ENCODE data around the gene POU2F2. TPM values are rescaled to one million over a fixed set of nuclear protein-coding genes. Genes with fewer than 3 reads are reported as not detected.

Gene POU2F2
- total RNA-seq, 1 experiment from 2014 or later = 2.4 TPM

- CTCF ChIA-PET = no interaction called here
- no peak overlapping the region for H3K27ac ChIP-seq (ENCODE audit: low read length)
Measured at GRCh38 chr19:42166316-42166715, 34.1 kb upstream of the POU2F2 start.

GRCh38 chr19:42165146-42165545 lies 32.9 kb upstream of the POU2F2 start:
- Histone ChIP-seq H2AFZ (ENCODE audit: low read length) (no peak overlapping the region), H3K9me3 (ENCODE audit: low read length) (no peaks in the 10 kb centered on the region), H3K9me2 (replicated peaks; ENCODE audit: low read length) (no peaks in the 10 kb centered on the region), H3K9ac (ENCODE audit: low read length) (no peak overlapping the region), H3K27me3 (ENCODE audit: low read length) (no peaks in the 10 kb centered on the region), H4K20me1 (ENCODE audit: low read length) (no peaks in the 10 kb centered on the region), H3K79me2 (ENCODE audit: low read length) (no peaks in the 10 kb centered on the region), H3K4me3 (ENCODE audit: low read length) (no peak overlapping the region), H3F3A (ENCODE audit: low read length, unreplicated experiment) (no peaks in the 10 kb centered on the region), H3K27ac (ENCODE audit: low read length) (no peak overlapping the region), H3K4me2 (ENCODE audit: low read length) (no peak overlapping the region), H3K4me1 (ENCODE audit: insufficient read depth, low read length) (0 out of 2 replicates have a peak, but pooled peaks cover 9% of the 10 kb centered on the region), H3K36me3 (ENCODE audit: low read depth, low read length) (no peaks in the 10 kb centered on the region)
- ChIA-PET CTCF (interaction anchor here (0.6 kb wide), 2 partner anchors 15 to 130 kb away, joined by 3 to 9 read pairs; no protein-coding TSS in a partner anchor), POLR2A (ENCODE audit: unreplicated experiment) (no interaction called here)
- intact Hi-C loops (cut with micrococcal nuclease) = no loop called here
- ATAC-seq = no peak
- no TSS peak for BruUV-seq (replicated peaks)
- DNase-seq = no peak
- TF ChIP-seq, protein P1, sequence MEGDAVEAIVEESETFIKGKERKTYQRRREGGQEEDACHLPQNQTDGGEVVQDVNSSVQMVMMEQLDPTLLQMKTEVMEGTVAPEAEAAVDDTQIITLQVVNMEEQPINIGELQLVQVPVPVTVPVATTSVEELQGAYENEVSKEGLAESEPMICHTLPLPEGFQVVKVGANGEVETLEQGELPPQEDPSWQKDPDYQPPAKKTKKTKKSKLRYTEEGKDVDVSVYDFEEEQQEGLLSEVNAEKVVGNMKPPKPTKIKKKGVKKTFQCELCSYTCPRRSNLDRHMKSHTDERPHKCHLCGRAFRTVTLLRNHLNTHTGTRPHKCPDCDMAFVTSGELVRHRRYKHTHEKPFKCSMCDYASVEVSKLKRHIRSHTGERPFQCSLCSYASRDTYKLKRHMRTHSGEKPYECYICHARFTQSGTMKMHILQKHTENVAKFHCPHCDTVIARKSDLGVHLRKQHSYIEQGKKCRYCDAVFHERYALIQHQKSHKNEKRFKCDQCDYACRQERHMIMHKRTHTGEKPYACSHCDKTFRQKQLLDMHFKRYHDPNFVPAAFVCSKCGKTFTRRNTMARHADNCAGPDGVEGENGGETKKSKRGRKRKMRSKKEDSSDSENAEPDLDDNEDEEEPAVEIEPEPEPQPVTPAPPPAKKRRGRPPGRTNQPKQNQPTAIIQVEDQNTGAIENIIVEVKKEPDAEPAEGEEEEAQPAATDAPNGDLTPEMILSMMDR (conservative IDR thresholded peaks at IDR 0.05; ENCODE audit: low read depth, low read length) = no peak
- TF ChIP-seq EZH2phosphoT487 (IDR thresholded peaks at IDR 0.05; ENCODE audit: borderline replicate concordance, low read length) (no peak), EZH2 (IDR thresholded peaks at IDR 0.05; ENCODE audit: low read length, unreplicated experiment) (no peak)

More at GRCh38 chr19:42166316-42166715, 34.1 kb upstream of the POU2F2 start:
- no peaks in the 10 kb centered on the region for H4K20me1 ChIP-seq (ENCODE audit: low read length)
- no peaks in the 10 kb centered on the region for H3K27me3 ChIP-seq (ENCODE audit: low read length)
- no peaks in the 10 kb centered on the region for H3K9me2 ChIP-seq (replicated peaks; ENCODE audit: low read length)
- no peaks in the 10 kb centered on the region for H3K79me2 ChIP-seq (ENCODE audit: low read length)
- no TSS peak for BruUV-seq (replicated peaks)
- H2AFZ ChIP-seq (ENCODE audit: low read length) = no peak overlapping the region
- peak; percentile 36 for DNase-seq
- no peak overlapping the region for H3K4me2 ChIP-seq (ENCODE audit: low read length)
- POLR2A ChIA-PET (ENCODE audit: unreplicated experiment) = no interaction called here
- no peaks in the 10 kb centered on the region for H3K36me3 ChIP-seq (ENCODE audit: low read depth, low read length)
- no peaks in the 10 kb centered on the region for H3K9me3 ChIP-seq (ENCODE audit: low read length)
- TF ChIP-seq, protein P1 (conservative IDR thresholded peaks at IDR 0.05; ENCODE audit: low read depth, low read length) = no peak
- TF ChIP-seq EZH2phosphoT487 (IDR thresholded peaks at IDR 0.05; ENCODE audit: borderline replicate concordance, low read length) (no peak), EZH2 (IDR thresholded peaks at IDR 0.05; ENCODE audit: low read length, unreplicated experiment) (no peak)
- no peak overlapping the region for H3K4me3 ChIP-seq (ENCODE audit: low read length)
- no peaks in the 10 kb centered on the region for H3F3A ChIP-seq (ENCODE audit: low read length, unreplicated experiment)
- peaks cover 11% of the 10 kb centered on the region for H3K4me1 ChIP-seq (ENCODE audit: insufficient read depth, low read length)
- intact Hi-C loops (cut with micrococcal nuclease) = no loop called here
- H3K9ac ChIP-seq (ENCODE audit: low read length) = no peak overlapping the region
- ATAC-seq = peak; percentile 46

DNA sequence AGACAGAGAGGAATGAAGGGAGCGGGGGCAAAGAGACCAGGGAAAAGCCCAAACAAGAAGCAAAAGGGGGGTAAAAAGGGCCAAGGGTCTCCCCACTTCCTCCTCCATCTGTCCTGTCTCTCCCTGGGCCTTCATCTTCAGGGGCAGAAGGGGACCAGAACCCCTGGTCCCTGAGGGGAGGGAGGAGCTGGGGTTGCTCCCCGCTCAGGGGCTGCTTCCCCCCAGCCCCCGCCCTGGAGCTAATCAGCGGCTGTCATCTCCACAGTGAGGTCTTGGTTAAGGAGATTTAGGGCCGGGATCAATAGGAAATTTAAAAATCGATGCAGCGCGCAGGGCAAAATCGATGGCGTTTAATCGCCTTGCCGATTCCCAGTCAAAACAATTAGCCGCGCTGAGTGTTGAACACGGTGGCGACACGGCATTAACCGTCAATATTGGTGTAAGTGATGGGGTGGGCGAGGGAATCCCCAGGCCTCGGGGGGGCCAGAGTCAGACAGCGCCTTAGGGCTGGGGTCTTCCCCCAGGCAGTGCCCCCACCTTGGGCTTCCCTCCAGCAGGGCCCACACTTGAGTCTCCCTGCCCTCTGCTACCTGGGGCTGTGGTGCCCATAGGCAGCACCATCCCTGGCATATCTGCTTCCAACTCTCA lies 29.5 kb upstream of the POU2F2 start:
- ATAC-seq = no peak
- no peak for DNase-seq
- no peaks in the 10 kb centered on the region for H3K27me3 ChIP-seq (ENCODE audit: low read length)
- H3F3A ChIP-seq (ENCODE audit: low read length, unreplicated experiment) = no peaks in the 10 kb centered on the region
- no peaks in the 10 kb centered on the region for H4K20me1 ChIP-seq (ENCODE audit: low read length)
- no peak overlapping the region for H2AFZ ChIP-seq (ENCODE audit: low read length)
- BruUV-seq (replicated peaks) = no TSS peak
- H3K9me2 ChIP-seq (replicated peaks; ENCODE audit: low read length) = no peaks in the 10 kb centered on the region
- H3K79me2 ChIP-seq (ENCODE audit: low read length) = no peaks in the 10 kb centered on the region
- ChIA-PET CTCF (no interaction called here), POLR2A (ENCODE audit: unreplicated experiment) (no interaction called here)
- intact Hi-C loops (cut with micrococcal nuclease) = no loop called here
- 0 out of 2 replicates have a peak, but pooled peaks cover 9% of the 10 kb centered on the region for H3K4me1 ChIP-seq (ENCODE audit: insufficient read depth, low read length)
- no peak overlapping the region for H3K4me3 ChIP-seq (ENCODE audit: low read length)
- H3K9me3 ChIP-seq (ENCODE audit: low read length) = no peaks in the 10 kb centered on the region
- H3K27ac ChIP-seq (ENCODE audit: low read length) = no peak overlapping the region
- no peaks in the 10 kb centered on the region for H3K36me3 ChIP-seq (ENCODE audit: low read depth, low read length)
- H3K9ac ChIP-seq (ENCODE audit: low read length) = no peak overlapping the region
- TF ChIP-seq EZH2phosphoT487 (IDR thresholded peaks at IDR 0.05; ENCODE audit: borderline replicate concordance, low read length) = no peak
- no peak for TF ChIP-seq EZH2 (IDR thresholded peaks at IDR 0.05; ENCODE audit: low read length, unreplicated experiment)
- TF ChIP-seq, protein P1 (conservative IDR thresholded peaks at IDR 0.05; ENCODE audit: low read depth, low read length) = no peak
- H3K4me2 ChIP-seq (ENCODE audit: low read length) = no peak overlapping the region
